Osteocyte (in vitro differentiated cells): ENCODE results near the gene UBE2E3. TPM values are rescaled to one million over a fixed set of nuclear protein-coding genes. Genes with fewer than 3 reads are reported as not detected.

Experiments
- DNase-seq: peaks from one replicate; pipeline ENCODE4 v3.0.0; 2021; ENCODE audit warnings: mixed read lengths; ENCODE audit not compliant: unreplicated experiment; ENCODE audit errors: extremely low spot score
- H3K27ac Mint-ChIP-seq: one replicate; pipeline ENCODE4 v1.8.0; 2021; ENCODE audit warnings: mild to moderate bottlenecking, mixed read lengths; ENCODE audit not compliant: unreplicated experiment
- H3K27me3 Mint-ChIP-seq: one replicate; pipeline ENCODE4 v1.8.0; 2021; ENCODE audit warnings: mixed read lengths; ENCODE audit not compliant: unreplicated experiment
- H3K36me3 Mint-ChIP-seq: one replicate; pipeline ENCODE4 v1.8.0; 2021; ENCODE audit warnings: mixed read lengths; ENCODE audit not compliant: unreplicated experiment
- H3K4me1 Mint-ChIP-seq: one replicate; pipeline ENCODE4 v1.8.0; 2021; ENCODE audit warnings: mixed read lengths; ENCODE audit not compliant: unreplicated experiment
- H3K4me3 Mint-ChIP-seq: one replicate; pipeline ENCODE4 v1.8.0; 2021; ENCODE audit warnings: mild to moderate bottlenecking, moderate library complexity, mixed read lengths; ENCODE audit not compliant: unreplicated experiment
- H3K9me3 Mint-ChIP-seq: one replicate; pipeline ENCODE4 v1.8.0; 2021; ENCODE audit warnings: mixed read lengths; ENCODE audit not compliant: unreplicated experiment
- total RNA-seq: library from RNA; stranded (reverse); gene quantifications from 2 replicates; pipeline ENCODE4 v1.2.1, GENCODE V29; 2021
- TF ChIP-seq, protein P1 (sequence below): fragments of 200-600 bp; sonication (generic); IDR thresholded peaks from 2 replicates; pipeline ENCODE4 v1.5.0; 2021; ENCODE audit warnings: antibody characterized with exemption, mild to moderate bottlenecking, moderate library complexity

Gene UBE2E3
- total RNA-seq, 1 donor from 2014 or later = 108 TPM

DNA sequence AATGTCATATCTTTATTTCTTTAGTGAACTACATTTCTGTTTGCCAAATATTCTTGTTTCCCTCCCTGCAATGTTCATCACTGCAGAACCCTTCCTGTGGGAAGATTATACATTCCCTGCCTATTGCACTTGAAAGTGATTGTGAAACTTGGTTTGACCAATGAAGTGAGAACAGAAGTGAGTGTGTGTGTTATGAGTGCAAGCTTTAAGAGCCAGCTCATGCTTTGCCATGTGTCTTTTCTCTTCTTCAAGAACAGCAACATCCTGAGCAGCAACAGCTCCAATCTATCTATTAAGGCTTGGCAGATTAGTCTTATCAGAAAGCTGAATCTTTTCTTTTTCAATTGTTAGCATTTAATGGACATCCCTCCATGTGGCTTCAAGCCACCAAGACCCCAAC lies 42.0 kb upstream of the UBE2E3 start:
- TF ChIP-seq, protein P1, sequence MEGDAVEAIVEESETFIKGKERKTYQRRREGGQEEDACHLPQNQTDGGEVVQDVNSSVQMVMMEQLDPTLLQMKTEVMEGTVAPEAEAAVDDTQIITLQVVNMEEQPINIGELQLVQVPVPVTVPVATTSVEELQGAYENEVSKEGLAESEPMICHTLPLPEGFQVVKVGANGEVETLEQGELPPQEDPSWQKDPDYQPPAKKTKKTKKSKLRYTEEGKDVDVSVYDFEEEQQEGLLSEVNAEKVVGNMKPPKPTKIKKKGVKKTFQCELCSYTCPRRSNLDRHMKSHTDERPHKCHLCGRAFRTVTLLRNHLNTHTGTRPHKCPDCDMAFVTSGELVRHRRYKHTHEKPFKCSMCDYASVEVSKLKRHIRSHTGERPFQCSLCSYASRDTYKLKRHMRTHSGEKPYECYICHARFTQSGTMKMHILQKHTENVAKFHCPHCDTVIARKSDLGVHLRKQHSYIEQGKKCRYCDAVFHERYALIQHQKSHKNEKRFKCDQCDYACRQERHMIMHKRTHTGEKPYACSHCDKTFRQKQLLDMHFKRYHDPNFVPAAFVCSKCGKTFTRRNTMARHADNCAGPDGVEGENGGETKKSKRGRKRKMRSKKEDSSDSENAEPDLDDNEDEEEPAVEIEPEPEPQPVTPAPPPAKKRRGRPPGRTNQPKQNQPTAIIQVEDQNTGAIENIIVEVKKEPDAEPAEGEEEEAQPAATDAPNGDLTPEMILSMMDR = no peak
- Mint-ChIP-seq H3K4me1 (no peaks in the 10 kb centered on the region), H3K4me3 (no peak overlapping the region), H3K27me3 (no peaks in the 10 kb centered on the region), H3K27ac (no peak overlapping the region), H3K9me3 (no peaks in the 10 kb centered on the region), H3K36me3 (no peaks in the 10 kb centered on the region)
- no peak for DNase-seq

DNA sequence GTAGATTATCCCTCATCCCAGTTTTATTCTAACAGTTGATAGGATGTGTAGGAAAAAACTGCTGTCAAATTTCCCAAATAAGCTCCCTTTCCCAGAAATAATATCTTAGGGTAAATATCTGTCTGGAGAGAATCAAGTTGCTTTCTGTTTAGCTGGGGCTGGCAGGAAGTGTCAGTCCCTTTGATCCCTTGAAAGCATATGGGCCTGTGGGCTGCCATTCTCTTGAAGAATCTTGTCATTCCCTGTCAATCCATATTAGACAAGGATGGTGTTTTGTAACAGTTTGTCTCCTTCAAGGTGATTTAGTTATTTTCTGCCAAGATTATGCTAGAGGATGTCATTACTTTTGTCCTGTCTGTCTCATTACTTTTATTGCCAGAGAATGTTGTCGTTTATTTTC lies 37.1 kb upstream of the UBE2E3 start:
- H3K4me1 Mint-ChIP-seq = no peaks in the 10 kb centered on the region
- H3K27ac Mint-ChIP-seq = no peak overlapping the region
- no peaks in the 10 kb centered on the region for H3K9me3 Mint-ChIP-seq
- no peaks in the 10 kb centered on the region for H3K27me3 Mint-ChIP-seq
- no peak for DNase-seq
- H3K4me3 Mint-ChIP-seq = no peak overlapping the region
- peaks cover 2% of the 10 kb centered on the region for H3K36me3 Mint-ChIP-seq
- TF ChIP-seq, protein P1 = no peak

DNA sequence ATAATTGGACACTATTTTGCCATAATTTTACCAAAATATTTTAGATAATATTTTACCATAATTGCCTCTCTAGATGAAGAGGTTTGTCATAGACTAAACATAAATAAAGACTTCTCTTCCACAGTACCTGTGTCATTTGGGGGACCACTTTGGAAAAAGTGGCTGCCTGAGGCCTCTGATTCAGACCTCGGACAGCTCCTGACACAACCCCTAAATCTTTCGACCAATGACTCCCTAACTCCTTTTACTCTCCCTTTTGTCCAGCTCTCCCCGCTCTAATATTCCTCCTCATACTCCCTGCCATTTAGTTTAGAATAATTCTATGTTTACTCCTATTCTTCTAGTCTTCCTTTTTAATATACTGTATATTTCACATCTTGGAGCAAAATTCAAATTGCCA lies 36.0 kb upstream of the UBE2E3 start:
- Mint-ChIP-seq H3K9me3 (no peaks in the 10 kb centered on the region), H3K4me1 (no peaks in the 10 kb centered on the region), H3K27ac (no peak overlapping the region), H3K27me3 (no peaks in the 10 kb centered on the region), H3K4me3 (no peak overlapping the region), H3K36me3 (peaks cover 2% of the 10 kb centered on the region)
- no peak for DNase-seq
- TF ChIP-seq, protein P1 = no peak

DNA sequence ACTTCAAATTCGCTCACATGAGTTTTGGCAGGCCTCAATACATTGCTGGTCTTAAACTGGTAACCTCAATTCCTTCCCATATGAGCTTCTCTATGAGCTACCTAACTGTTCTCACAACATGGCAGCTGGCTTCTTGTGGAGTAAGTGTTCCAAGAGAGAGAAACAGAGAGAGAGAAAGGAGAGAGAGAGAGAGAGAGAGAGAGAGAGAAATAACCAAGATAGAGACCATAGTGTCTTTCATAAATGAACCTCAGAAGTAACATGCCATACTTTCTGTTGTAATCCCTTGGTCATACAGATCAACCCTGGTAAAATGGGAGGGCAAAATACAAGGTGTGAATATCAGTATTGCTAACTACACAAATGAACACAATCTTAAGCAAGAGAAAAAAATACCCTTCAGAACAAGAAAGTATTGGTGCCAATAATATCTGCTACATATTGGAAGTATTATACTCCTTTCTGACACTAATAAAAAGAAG lies 33.2 kb upstream of the UBE2E3 start:
- H3K4me1 Mint-ChIP-seq = no peaks in the 10 kb centered on the region
- peaks cover 2% of the 10 kb centered on the region for H3K36me3 Mint-ChIP-seq
- no peaks in the 10 kb centered on the region for H3K27me3 Mint-ChIP-seq
- TF ChIP-seq, protein P1 = no peak
- no peak overlapping the region for H3K4me3 Mint-ChIP-seq
- H3K9me3 Mint-ChIP-seq = no peaks in the 10 kb centered on the region
- no peak for DNase-seq
- H3K27ac Mint-ChIP-seq = no peak overlapping the region

DNA sequence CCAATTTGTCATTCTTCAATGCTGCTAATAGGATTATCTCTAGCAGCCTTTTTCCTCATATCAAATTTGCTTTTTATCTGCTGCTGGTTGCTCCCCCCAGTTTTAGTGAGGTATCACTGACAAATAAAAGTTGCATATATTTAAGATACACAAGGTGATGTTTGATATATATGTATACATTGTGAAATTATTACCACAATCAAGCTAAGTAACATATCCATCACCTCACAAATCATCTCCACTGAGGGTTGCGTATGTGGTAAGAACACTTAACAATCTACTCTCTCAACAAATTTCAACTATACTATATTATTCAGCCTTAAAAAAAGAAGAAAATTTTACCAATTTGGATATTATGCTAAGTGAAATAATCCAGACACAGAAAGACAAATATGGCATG lies 30.5 kb upstream of the UBE2E3 start:
- TF ChIP-seq, protein P1 = no peak
- DNase-seq = no peak
- H3K4me1 Mint-ChIP-seq = no peaks in the 10 kb centered on the region
- no peaks in the 10 kb centered on the region for H3K27me3 Mint-ChIP-seq
- H3K9me3 Mint-ChIP-seq = no peaks in the 10 kb centered on the region
- no peak overlapping the region for H3K27ac Mint-ChIP-seq
- peaks cover 2% of the 10 kb centered on the region for H3K36me3 Mint-ChIP-seq
- no peak overlapping the region for H3K4me3 Mint-ChIP-seq
